HG02870 (cell line): ENCODE results near the gene ABCD2.
"Not testable (repeated sequence)": the region's sequence is repeated elsewhere in the genome, so short reads cannot be mapped to it uniquely, and the experiment has no call there.

Experiments
- ATAC-seq: cut with Tn5 transposase; IDR thresholded peaks from one replicate; pipeline ENCODE4 v1.9.1; 2021; ENCODE audit warnings: mild to moderate bottlenecking, moderate library complexity; ENCODE audit not compliant: unreplicated experiment

The ABCD2 gene

GRCh38 chr12:39613525-39613924 lies 6.1 kb downstream of the ABCD2 start:
- no peak for ATAC-seq

GRCh38 chr12:39612250-39612649 lies 7.4 kb downstream of the ABCD2 start:
- ATAC-seq = no peak

GRCh38 chr12:39611818-39612217 lies 7.8 kb downstream of the ABCD2 start:
- ATAC-seq = no peak

GRCh38 chr12:39610436-39611025 lies 9.1 kb downstream of the ABCD2 start:
- no peak for ATAC-seq

- no peak for ATAC-seq
Observed at GRCh38 chr12:39606712-39607423, 12.7 kb downstream of the ABCD2 start.

- no peak for ATAC-seq
Observed at GRCh38 chr12:39605996-39606395, 13.6 kb downstream of the ABCD2 start.

GRCh38 chr12:39605501-39605900 lies 14.1 kb downstream of the ABCD2 start:
- no peak for ATAC-seq

- ATAC-seq = no peak
Observed at GRCh38 chr12:39603065-39603464, 16.5 kb downstream of the ABCD2 start.

GRCh38 chr12:39601951-39602350 lies 17.7 kb downstream of the ABCD2 start:
- ATAC-seq = not testable (repeated sequence)

GRCh38 chr12:39595928-39596327 lies 23.7 kb downstream of the ABCD2 start:
- no peak for ATAC-seq

GRCh38 chr12:39592295-39592694 lies 27.3 kb downstream of the ABCD2 start:
- ATAC-seq = no peak

GRCh38 chr12:39588348-39588747 lies 31.3 kb downstream of the ABCD2 start:
- no peak for ATAC-seq

GRCh38 chr12:39587225-39587624 lies 32.4 kb downstream of the ABCD2 start:
- no peak for ATAC-seq

- no peak for ATAC-seq
Observed at GRCh38 chr12:39586816-39587215, 32.8 kb downstream of the ABCD2 start.

GRCh38 chr12:39581592-39581991 lies 38.0 kb downstream of the ABCD2 start:
- ATAC-seq = no peak

- no peak for ATAC-seq
Observed at GRCh38 chr12:39575498-39575875, 44.1 kb downstream of the ABCD2 start.

- no peak for ATAC-seq
Observed at GRCh38 chr12:39574785-39575497, 44.7 kb downstream of the ABCD2 start.

- no peak for ATAC-seq
Observed at GRCh38 chr12:39574378-39574777, 45.2 kb downstream of the ABCD2 start.

GRCh38 chr12:39573971-39574370 lies 45.6 kb downstream of the ABCD2 start:
- ATAC-seq = no peak

- ATAC-seq = no peak
Observed at GRCh38 chr12:39572551-39572950, 47.1 kb downstream of the ABCD2 start.

GRCh38 chr12:39571351-39571750 lies 48.3 kb downstream of the ABCD2 start:
- no peak for ATAC-seq

- no peak for ATAC-seq
Observed at GRCh38 chr12:39553476-39553875, 66.1 kb downstream of the ABCD2 start.
